Heart right ventricle (tissue), 16 donors: Measurements from ENCODE around the gene TBC1D9. TPM values are rescaled to one million over a fixed set of nuclear protein-coding genes. Genes with fewer than 3 reads are reported as not detected.

Experiments used
- ATAC-seq, 8 donors: fragments of 200-7000 bp; cut with Tn5 transposase; one replicate each; pipeline ENCODE4 v1.9.1; 2020; ENCODE audit warnings: mild to moderate bottlenecking in 8 of 8, moderate library complexity in 8 of 8, moderate number of reproducible peaks in 1 of 8
- DNase-seq, 2 donors: peaks; one replicate each; pipeline ENCODE4 v3.0.0-alpha.2; 2020
- H3K27ac ChIP-seq, 10 donors: fragments of 200-600 bp; sonication (generic) in 2 of 10; one replicate each; pipeline versions ENCODE4 v1.5.0 to v1.8.0; 2020 to 2022; ENCODE audit warnings: mild to moderate bottlenecking in 3 of 10
- H3K27me3 ChIP-seq, 7 donors: fragments of 200-600 bp; one replicate each; pipeline ENCODE4 v1.8.0; 2021 to 2022; ENCODE audit warnings: mild to moderate bottlenecking in 2 of 7
- H3K36me3 ChIP-seq, 9 donors: fragments of 200-600 bp; sonication (generic) in 1 of 9; one replicate each; pipeline versions ENCODE4 v1.5.0 to v1.8.0; 2020 to 2022; ENCODE audit warnings: mild to moderate bottlenecking in 2 of 9
- H3K4me1 ChIP-seq, 9 donors: fragments of 200-600 bp; sonication (generic) in 1 of 9; one replicate each; pipeline versions ENCODE4 v1.5.0 to v1.8.0; 2020 to 2022; ENCODE audit warnings: mild to moderate bottlenecking in 4 of 9
- H3K4me3 ChIP-seq, 10 donors: fragments of 200-600 bp; sonication (generic) in 2 of 10; one replicate each; pipeline versions ENCODE4 v1.5.0 to v1.8.0; 2020 to 2022; ENCODE audit warnings: mild to moderate bottlenecking in 7 of 10, moderate library complexity in 2 of 10
- H3K9me3 ChIP-seq, 11 donors: fragments of 200-600 bp in 10 of 11; sonication (generic) in 2 of 11; one replicate each; pipeline versions ENCODE4 v1.5.0 to v1.8.0; 2013 to 2022; ENCODE audit warnings: mild to moderate bottlenecking in 2 of 11, control low read depth in 1 of 11, moderate library complexity in 1 of 11
- CTCF ChIP-seq, 9 donors: fragments of 200-600 bp; sonication (generic) in 2 of 9; IDR thresholded peaks; one replicate each; pipeline versions ENCODE4 v1.5.0 to v1.8.0; 2021 to 2022; ENCODE audit warnings: antibody characterized with exemption in 9 of 9, mild to moderate bottlenecking in 5 of 9, moderate library complexity in 1 of 9
- WGBS, 2 donors: extraction: QIAGEN DNeasy Blood & Tissue Kit; methylation state at CpG; one replicate each; pipeline ENCODE4 v1.1.7; 2013; ENCODE audit warnings: inconsistent platforms in 1 of 2; 5-methylcytosine and 5-hydroxymethylcytosine counted together
- intact Hi-C, 10 donors: fragments of 100-400 bp; cut with DNase I; formaldehyde crosslinking; loops; one replicate each; pipeline versions ENCODE4 v1.11.1 to v1.14.2; 2022
- polyA plus RNA-seq, 2 donors: library from polyadenylated mRNA; stranded (reverse); fragments of 200-250 nt; gene quantifications; one replicate each; pipeline ENCODE4 v1.2.3, GENCODE V29; 2013
- total RNA-seq, 10 donors: library from RNA; stranded (reverse); fragmentation: NEBNext Ultra II Directional in 3 of 10; extraction: Animal tissue kit (Norgen Biotek cat#: 25700) in 3 of 10; gene quantifications; one replicate each; pipeline versions ENCODE4 v1.2.1 to v1.2.4, GENCODE V29; 2021 to 2023
- donor health status: Arrhythmogenic right ventricular cardiomyopathy.
- donor health status: ischemic (EF 13 %, LVEDD 7.1; RV severe dilation, severe dysfunction).
- donor health status: healthy with polysubstance abuse.
- donor health status: DM: no; HTN: yes; CAD: no.
- donor health status: DM: no; HTN: no; CAD: no.
- donor health status: ischemic (EF 25% LVEDD 6.9; RV normal size, moderate dysfunction).
- donor health status: ischemic (EF 25% LVEDD 5.7; RV mildly dilated, moderate dysfunction).
- donor health status: healthy.
- donor health status: DM: yes; HTN: yes; CAD: no.
- donor health status: Ischemic cardiomyopathy.
- donor health status: ischemic (EF 35%, LVEDD 5.7; RV mildly dilated, moderate dysfunction).
- donor health status: nonischemic (EF 11% LVEDD 7.7; RV severe dilation, severe dysfunction).
- donor health status: DM: yes; HTN: yes; CAD: no.
- donor health status: PGD.
- donor health status: ischemic (EF 29% LVEDD 5.4; RV normal size, mild dysfunction).
- donor health status: nonischemic (EF 23%, LVEDD 6.1; RV moderate dilation, normal function).

The TBC1D9 gene
- total and polyA plus RNA-seq, 12 donors, result 4.4 to 20.3 (median 14.4) TPM

GRCh38 chr4:140702096-140702757 lies 54.0 kb downstream of the TBC1D9 start:
- intact Hi-C loops, result no loop called here
- Histone ChIP-seq H3K9me3 (no peaks in the 10 kb centered on the region), H3K4me3 (no peak overlapping the region), H3K36me3 (peaks cover 0 to 39% (median 0%) of the 10 kb centered on the region in 9 donors), H3K27ac (no peak overlapping the region), H3K4me1 (peaks cover 0 to 60% (median 31%) of the 10 kb centered on the region in 9 donors), H3K27me3 (no peaks in the 10 kb centered on the region)
- no peak for DNase-seq
- no peak for TF ChIP-seq CTCF (IDR thresholded peaks at IDR 0.05)
- 61 to 78% methylated on average over 6 of the region's 6 CpGs for WGBS, 2 donors
- peak in 1 of 8 donors; percentile 38 for ATAC-seq

- Histone ChIP-seq H3K4me3 (no peak overlapping the region), H3K9me3 (no peaks in the 10 kb centered on the region), H3K27me3 (no peaks in the 10 kb centered on the region), H3K36me3 (peaks cover 0 to 42% (median 0%) of the 10 kb centered on the region in 9 donors), H3K4me1 (peaks cover 0 to 48% (median 24%) of the 10 kb centered on the region in 9 donors), H3K27ac (no peak overlapping the region)
- ATAC-seq (peak in 3 of 8 donors; percentile 32 to 50 (median 41)), DNase-seq (no peak)
- intact Hi-C loops, result no loop called here
- TF ChIP-seq CTCF (IDR thresholded peaks at IDR 0.05), result no peak
- 86% methylated on average over 6 of the region's 6 CpGs for WGBS, 2 donors
Observed at GRCh38 chr4:140701071-140701470, 55.1 kb downstream of the TBC1D9 start.

- Histone ChIP-seq H3K27ac (no peak overlapping the region), H3K4me3 (no peak overlapping the region), H3K27me3 (no peaks in the 10 kb centered on the region), H3K9me3 (no peaks in the 10 kb centered on the region), H3K4me1 (peaks cover 0 to 40% (median 32%) of the 10 kb centered on the region in 9 donors), H3K36me3 (peaks cover 0 to 42% (median 0%) of the 10 kb centered on the region in 9 donors)
- intact Hi-C loops, result loop anchor here in 2 of 10 donors (5.0 to 10.0 kb wide), 2 partner anchors 47 to 59 kb away; partner anchors contain the start of gene TBC1D9 (in 1 of the 2)
- ATAC-seq (peak in 1 of 8 donors; percentile 13), DNase-seq (no peak)
- TF ChIP-seq CTCF (IDR thresholded peaks at IDR 0.05), result no peak
- WGBS, 2 donors, result 72 to 80% methylated on average over 16 of the region's 16 CpGs
Observed at GRCh38 chr4:140697709-140698560, 58.2 kb downstream of the TBC1D9 start.

GRCh38 chr4:140695483-140695882 lies 60.7 kb downstream of the TBC1D9 start:
- DNase-seq, result no peak
- H3K4me1 ChIP-seq, result peaks cover 0 to 43% (median 29%) of the 10 kb centered on the region in 9 donors
- no peak overlapping the region for H3K27ac ChIP-seq
- no peak overlapping the region for H3K4me3 ChIP-seq
- ATAC-seq, result no peak
- intact Hi-C loops, result loop anchor here in 2 of 10 donors (5.0 to 10.0 kb wide), 2 partner anchors 49 to 62 kb away; partner anchors contain the start of gene TBC1D9 (in 1 of the 2)
- TF ChIP-seq CTCF (IDR thresholded peaks at IDR 0.05), result no peak
- H3K9me3 ChIP-seq, result no peaks in the 10 kb centered on the region
- no peaks in the 10 kb centered on the region for H3K27me3 ChIP-seq
- peaks cover 0 to 31% (median 0%) of the 10 kb centered on the region in 9 donors for H3K36me3 ChIP-seq
